NCI-H2196 (cell line): ENCODE data around the gene BSCL2.
"Not testable (repeated sequence)": the region's sequence is repeated elsewhere in the genome, so short reads cannot be mapped to it uniquely, and the experiment has no call there.

ENCODE experiments used
- DNase-seq: peaks from one replicate; lab custom pipeline; 2025; ENCODE audit not compliant: unreplicated experiment; lab: John Stamatoyannopoulos, UW

The BSCL2 gene

GRCh38 chr11:62688491-62688890, 18.7 kb downstream of the BSCL2 start:
- DNase-seq, result no peak

GRCh38 chr11:62687508-62688396, 19.5 kb downstream of the BSCL2 start:
- no peak for DNase-seq

GRCh38 chr11:62682518-62682917, 24.7 kb downstream of the BSCL2 start:
- no peak for DNase-seq

- peak; percentile 50 for DNase-seq
Observed at GRCh38 chr11:62680825-62681240, 26.4 kb downstream of the BSCL2 start.

- DNase-seq, result peak; percentile 84
Observed at GRCh38 chr11:62678770-62679696, 28.2 kb downstream of the BSCL2 start, which contains the start of gene UBXN1. TSS of gene UBXN1 (minus strand) at chr11:62679073. CDS start at chr11:62678923, 150 bp downstream.

GRCh38 chr11:62678433-62678769, 28.8 kb downstream of the BSCL2 start:
- no peak for DNase-seq

GRCh38 chr11:62677714-62678113, 29.5 kb downstream of the BSCL2 start:
- DNase-seq, result no peak

GRCh38 chr11:62677156-62677555, 30.1 kb downstream of the BSCL2 start:
- DNase-seq, result no peak

GRCh38 chr11:62676698-62677097, 30.5 kb downstream of the BSCL2 start:
- no peak for DNase-seq

- DNase-seq, result not testable (repeated sequence)
Observed at GRCh38 chr11:62675415-62675814, 31.8 kb downstream of the BSCL2 start.

- no peak for DNase-seq
Observed at GRCh38 chr11:62673196-62673525, 34.1 kb downstream of the BSCL2 start.

- peak; percentile 81 for DNase-seq
Observed at GRCh38 chr11:62671608-62672389, 35.4 kb downstream of the BSCL2 start, which contains the start of the genes LBHD1 and UQCC3. TSS of gene LBHD1 (minus strand) at chr11:62672267. CDS start at chr11:62670031, 2,236 bp downstream. TSS of gene UQCC3 (plus strand) at chr11:62671673. CDS start at chr11:62671746, 73 bp downstream.

- no peak for DNase-seq
Observed at GRCh38 chr11:62671236-62671607, 36.0 kb downstream of the BSCL2 start.

GRCh38 chr11:62669420-62670161, 37.6 kb downstream of the BSCL2 start:
- no peak for DNase-seq

GRCh38 chr11:62667460-62667859, 39.8 kb downstream of the BSCL2 start:
- no peak for DNase-seq

- DNase-seq, result no peak
Observed at GRCh38 chr11:62666259-62666926, 40.8 kb downstream of the BSCL2 start.

GRCh38 chr11:62665599-62666258, 41.5 kb downstream of the BSCL2 start:
- DNase-seq, result no peak

GRCh38 chr11:62665075-62665598, 42.1 kb downstream of the BSCL2 start, which contains the start of the genes C11orf98 and CSKMT:
TSS of gene C11orf98 (minus strand) at chr11:62665210. CDS start at chr11:62665169, 41 bp downstream.
TSS of gene CSKMT (plus strand) at chr11:62665312. CDS start at chr11:62665880, 568 bp downstream.
- peak; percentile 94 for DNase-seq
